AG04450 (cell line): ENCODE measurements around the gene TUBB6. TPM values are rescaled to one million over a fixed set of nuclear protein-coding genes. Genes with fewer than 3 reads are reported as not detected.
A peak's percentile ranks its signal among the peaks of the same experiment; 100 is the strongest.

Experiments
- CTCF ChIA-PET: fragments of 300-600, 350-600 bp; formaldehyde crosslinking; extraction: SDS; loops from one replicate; lab custom pipeline; 2022; ENCODE audit warnings: antibody characterized with exemption, inconsistent platforms; lab: Charles Lee
- POLR2A ChIA-PET: fragments of 350-600 bp; formaldehyde crosslinking; extraction: SDS; loops from one replicate; lab custom pipeline; 2021; ENCODE audit warnings: antibody characterized with exemption, inconsistent platforms; lab: Yijun Ruan, JAX
- DNase-seq: peaks from one replicate; pipeline ENCODE4 v3.0.0-alpha.2; 2011; ENCODE audit warnings: low read depth, low spot score
- H3K27ac ChIP-seq: one replicate; pipeline ENCODE4 v1.5.1; 2012; ENCODE audit warnings: low read depth, low read length, control low read depth
- H3K27me3 ChIP-seq: one replicate; pipeline ENCODE4 v1.6.0; 2012; ENCODE audit warnings: low read length; ENCODE audit not compliant: control insufficient read depth, insufficient read depth
- H3K4me3 ChIP-seq: 2 replicates; pipeline ENCODE4 v1.5.1; 2011; ENCODE audit warnings: mild to moderate bottlenecking, low read depth, low read length, control low read depth
- H3K9me3 ChIP-seq: 2 replicates; pipeline ENCODE4 v1.5.1; 2012; ENCODE audit warnings: low read length; ENCODE audit not compliant: control insufficient read depth, insufficient read depth
- CTCF ChIP-seq: IDR thresholded peaks from 2 replicates; pipeline ENCODE4 v1.5.1; 2011; ENCODE audit warnings: low read depth, low read length, control low read depth, inconsistent platforms
- polyA plus RNA-seq: library from polyadenylated mRNA; depleted of rRNA; stranded (reverse); fragments of >200 nt; gene quantifications from 2 replicates; pipeline ENCODE4 v1.2.3, GENCODE V29; 2011

The TUBB6 gene
- polyA plus RNA-seq, 1 experiment, result 398 TPM

- DNase-seq, result peak; percentile 97
- CTCF ChIA-PET, result interaction anchor here (0.9 to 1.7 kb wide), 5 partner anchors 9 to 382 kb away, joined by 3 to 5 read pairs (median 3); partner anchors contain the start of gene TUBB6
- no peaks in the 10 kb centered on the region for H3K9me3 ChIP-seq
- POLR2A ChIA-PET, result interaction anchor here (0.6 to 4.0 kb wide), 14 partner anchors 9 to 1452 kb away, joined by 3 to 51 read pairs (median 5); partner anchors contain the start of genes AFG3L2 and TUBB6
- 0 out of 2 replicates have a peak, but pooled peaks have one; percentile 17 for TF ChIP-seq CTCF
- peak overlapping the region; percentile 100 for H3K27ac ChIP-seq
- peak overlapping the region; percentile 66 for H3K4me3 ChIP-seq
- no peaks in the 10 kb centered on the region for H3K27me3 ChIP-seq
These were observed 29.0 kb upstream of the TUBB6 start for GRCh38 chr18:12278741-12279682.

GRCh38 chr18:12279781-12280531, 28.1 kb upstream of the TUBB6 start:
- no peak overlapping the region for H3K4me3 ChIP-seq
- no peak for TF ChIP-seq CTCF
- peak overlapping the region; percentile 100 for H3K27ac ChIP-seq
- ChIA-PET CTCF (interaction anchor here (1.0 to 9.2 kb wide), 2 partner anchors 8 to 47 kb away, joined by 3 to 83 read pairs; no protein-coding TSS in a partner anchor), POLR2A (interaction anchor here (0.9 to 4.0 kb wide), 5 partner anchors 26 to 45 kb away, joined by 3 to 51 read pairs (median 4); partner anchors contain the start of gene TUBB6)
- no peaks in the 10 kb centered on the region for H3K27me3 ChIP-seq
- no peaks in the 10 kb centered on the region for H3K9me3 ChIP-seq
- DNase-seq, result no peak

GRCh38 chr18:12281861-12282260, 26.2 kb upstream of the TUBB6 start:
- Histone ChIP-seq H3K27me3 (no peaks in the 10 kb centered on the region), H3K4me3 (no peak overlapping the region), H3K9me3 (no peaks in the 10 kb centered on the region), H3K27ac (peak overlapping the region; percentile 88)
- POLR2A ChIA-PET, result interaction anchor here (0.9 to 2.1 kb wide), 2 partner anchors 9 to 26 kb away, joined by 4 to 12 read pairs; partner anchors contain the start of gene TUBB6
- TF ChIP-seq CTCF, result no peak
- CTCF ChIA-PET, result interaction anchor here (0.6 to 9.2 kb wide), 2 partner anchors 10 to 12 kb away, joined by 5 to 83 read pairs; no protein-coding TSS in a partner anchor
- DNase-seq, result no peak

GRCh38 chr18:12282442-12283039, 25.5 kb upstream of the TUBB6 start:
- no peak for TF ChIP-seq CTCF
- CTCF ChIA-PET, result interaction anchor here (0.5 to 9.2 kb wide), 5 partner anchors 8 to 366 kb away, joined by 3 to 83 read pairs (median 4); no protein-coding TSS in a partner anchor
- H3K27me3 ChIP-seq, result no peaks in the 10 kb centered on the region
- peak overlapping the region; percentile 88 for H3K27ac ChIP-seq
- POLR2A ChIA-PET, result interaction anchor here (0.7 to 2.1 kb wide), 5 partner anchors 9 to 95 kb away, joined by 3 to 12 read pairs (median 3); partner anchors contain the start of genes AFG3L2 and TUBB6
- DNase-seq, result peak; percentile 54
- H3K4me3 ChIP-seq, result no peak overlapping the region
- no peaks in the 10 kb centered on the region; the same call in 1 of the 2 replicates for H3K9me3 ChIP-seq
